NCI-H460 (cell line): ENCODE results near the gene SLC26A4. TPM values are rescaled to one million over a fixed set of nuclear protein-coding genes. Genes with fewer than 3 reads are reported as not detected.

Experiments
- DNase-seq: peaks from one replicate; pipeline ENCODE4 v3.0.0-alpha.2; 2016; ENCODE audit warnings: low read depth; ENCODE audit errors: extremely low read depth
- small RNA-seq, 2 experiments: library from RNA; depleted of rRNA; stranded (forward); fragments of <200 nt; gene quantifications; one replicate each; pipeline ENCODE3, GENCODE V24; 2014
- total RNA-seq: library from RNA; depleted of rRNA; stranded (reverse); fragments of >200 nt; shearing (Covaris generic); gene quantifications from 2 replicates; pipeline ENCODE4 v1.2.3, GENCODE V29; 2014; rRNA removed

The SLC26A4 gene
- total RNA-seq, 1 experiment from 2014 or later: 0.22 TPM

GRCh38 chr7:107742678-107743566 lies 82.3 kb downstream of the SLC26A4 start:
- no peak for DNase-seq

- DNase-seq: peak; percentile 93
Observed at GRCh38 chr7:107743567-107744344, 83.1 kb downstream of the SLC26A4 start, which contains the start of gene CBLL1. Gene CBLL1 (plus strand): TSS chr7:107744142. CDS start chr7:107744164, 22 bp downstream.

- no peak for DNase-seq
Observed at GRCh38 chr7:107744345-107744750, 83.7 kb downstream of the SLC26A4 start.

- no peak for DNase-seq
Observed at GRCh38 chr7:107746006-107746405, 85.4 kb downstream of the SLC26A4 start.

GRCh38 chr7:107751113-107751512 lies 90.5 kb downstream of the SLC26A4 start:
- DNase-seq: no peak

- DNase-seq: no peak
Observed at GRCh38 chr7:107754642-107755041, 94.0 kb downstream of the SLC26A4 start.

- no peak for DNase-seq
Observed at GRCh38 chr7:107758667-107759066, 98.0 kb downstream of the SLC26A4 start.

GRCh38 chr7:107767391-107767790 lies 106.8 kb downstream of the SLC26A4 start:
- DNase-seq: no peak

Small RNA genes within 50 kb of the gene (small RNA-seq; reads per million reads assigned to genes)
- gene BANF1P5: 0 reads per million in 2 experiments

Other genes with a start within 250 kb of the SLC26A4 start
- gene GPR22, start 190.8 kb upstream of the SLC26A4 start, total RNA-seq: 3.3 and 4.0 TPM in 2 replicates
- 56.3 and 70.0 TPM in 2 replicates for gene COG5, start 96.9 kb upstream of the SLC26A4 start, total RNA-seq
- gene DUS4L, start 96.9 kb upstream of the SLC26A4 start, total RNA-seq: 26.4 and 28.0 TPM in 2 replicates
- 58.4 and 67.2 TPM in 2 replicates for gene BCAP29, start 80.6 kb upstream of the SLC26A4 start, total RNA-seq
- 41.1 and 41.4 TPM in 2 replicates for gene CBLL1, start 83.3 kb downstream of the SLC26A4 start, total RNA-seq
- not detected in 2 replicates for gene SLC26A3, start 142.4 kb downstream of the SLC26A4 start, total RNA-seq
- gene DLD, start 230.4 kb downstream of the SLC26A4 start, total RNA-seq: 113 and 145 TPM in 2 replicates